GM12864 (cell line): ENCODE results near the gene TRIM27.

Experiments
- DNase-seq: peaks from one replicate; pipeline ENCODE4 v3.0.0-alpha.2; 2011; ENCODE audit warnings: low read depth
- H3K4me3 ChIP-seq: 2 replicates; pipeline ENCODE4 v1.5.1; 2011; ENCODE audit warnings: mild to moderate bottlenecking, low read depth, low read length, control low read depth
- CTCF ChIP-seq: IDR thresholded peaks from 2 replicates; pipeline ENCODE4 v1.5.1; 2011; ENCODE audit warnings: low read depth, mild to moderate bottlenecking, moderate library complexity, low read length, control low read depth, inconsistent platforms; ENCODE audit errors: missing control alignments

The TRIM27 gene

GRCh38 chr6:28945349-28945748 is 21.6 kb upstream of the TRIM27 start:
- no peak for TF ChIP-seq CTCF
- DNase-seq, result no peak
- H3K4me3 ChIP-seq, result no peak overlapping the region

GRCh38 chr6:28944412-28944865 is 20.7 kb upstream of the TRIM27 start:
- TF ChIP-seq CTCF, result no peak
- DNase-seq, result peak; percentile 55
- peak overlapping the region; percentile 67 for H3K4me3 ChIP-seq

GRCh38 chr6:28943557-28944411 is 20.0 kb upstream of the TRIM27 start:
- DNase-seq, result peak; percentile 44
- peak overlapping the region; percentile 67 for H3K4me3 ChIP-seq
- no peak for TF ChIP-seq CTCF

- no peak for DNase-seq
- TF ChIP-seq CTCF, result no peak
- peak overlapping the region; percentile 67 for H3K4me3 ChIP-seq
Observed at GRCh38 chr6:28943223-28943556, 19.4 kb upstream of the TRIM27 start.

- peak overlapping the region; percentile 71 for H3K4me3 ChIP-seq
- no peak for DNase-seq
- TF ChIP-seq CTCF, result no peak
Observed at GRCh38 chr6:28941684-28942448, 18.1 kb upstream of the TRIM27 start.

GRCh38 chr6:28940858-28941683 is 17.3 kb upstream of the TRIM27 start:
- peak overlapping the region; percentile 71 for H3K4me3 ChIP-seq
- no peak for TF ChIP-seq CTCF
- DNase-seq, result peak; percentile 73
